ENCODE data around the gene THBS3. TPM values are rescaled to one million over a fixed set of nuclear protein-coding genes. Genes with fewer than 3 reads are reported as not detected.

THBS3 gene
- total RNA-seq, 2 donors from 2014 or later, result 24.7 to 28.7 TPM

- H3K27ac Mint-ChIP-seq, result no peak overlapping the region
Observed at GRCh38 chr1:155177192-155177917, 30.3 kb downstream of the THBS3 start.

GRCh38 chr1:155176544-155177071 is 31.1 kb downstream of the THBS3 start:
- peaks cover 3 to 4% of the 10 kb centered on the region in 2 donors for H3K36me3 Mint-ChIP-seq (ENCODE audit: insufficient read depth in 2 of 2)
- peak overlapping the region; percentile 6 to 63 for H3K4me3 Mint-ChIP-seq

More at GRCh38 chr1:155177192-155177917, 30.3 kb downstream of the THBS3 start:
- H3K4me3 Mint-ChIP-seq, result no peak overlapping the region
- no peaks in the 10 kb centered on the region for H3K27me3 Mint-ChIP-seq (ENCODE audit: low read depth)
- ATAC-seq (replicated peaks in 1 of 2) (no peak), DNase-seq (no peak)
- peaks cover 40% of the 10 kb centered on the region for H3K4me1 Mint-ChIP-seq (ENCODE audit: low read depth)
- H3K36me3 Mint-ChIP-seq (ENCODE audit: insufficient read depth in 2 of 2), result peaks cover 3 to 4% of the 10 kb centered on the region in 2 donors
- no peaks in the 10 kb centered on the region for H3K9me3 Mint-ChIP-seq

GRCh38 chr1:155175927-155176371 is 31.7 kb downstream of the THBS3 start:
- ATAC-seq (replicated peaks in 1 of 2) (peak in 1 of 2 donors; percentile 23), DNase-seq (peak; percentile 27 to 57)
- Mint-ChIP-seq H3K9me3 (no peaks in the 10 kb centered on the region), H3K27ac (no peak overlapping the region), H3K4me3 (peak overlapping the region; percentile 5 to 63), H3K4me1 (ENCODE audit: low read depth) (peaks cover 54% of the 10 kb centered on the region), H3K36me3 (ENCODE audit: insufficient read depth in 2 of 2) (peaks cover 3 to 4% of the 10 kb centered on the region in 2 donors), H3K27me3 (ENCODE audit: low read depth) (no peaks in the 10 kb centered on the region)

More at GRCh38 chr1:155176544-155177071, 31.1 kb downstream of the THBS3 start:
- Mint-ChIP-seq H3K27me3 (ENCODE audit: low read depth) (no peaks in the 10 kb centered on the region), H3K27ac (peak overlapping the region; percentile 31), H3K4me1 (ENCODE audit: low read depth) (peaks cover 48% of the 10 kb centered on the region), H3K9me3 (no peaks in the 10 kb centered on the region)
- DNase-seq (peak; percentile 87 to 88), ATAC-seq (replicated peaks in 1 of 2) (peak; percentile 34 to 39)

DNA sequence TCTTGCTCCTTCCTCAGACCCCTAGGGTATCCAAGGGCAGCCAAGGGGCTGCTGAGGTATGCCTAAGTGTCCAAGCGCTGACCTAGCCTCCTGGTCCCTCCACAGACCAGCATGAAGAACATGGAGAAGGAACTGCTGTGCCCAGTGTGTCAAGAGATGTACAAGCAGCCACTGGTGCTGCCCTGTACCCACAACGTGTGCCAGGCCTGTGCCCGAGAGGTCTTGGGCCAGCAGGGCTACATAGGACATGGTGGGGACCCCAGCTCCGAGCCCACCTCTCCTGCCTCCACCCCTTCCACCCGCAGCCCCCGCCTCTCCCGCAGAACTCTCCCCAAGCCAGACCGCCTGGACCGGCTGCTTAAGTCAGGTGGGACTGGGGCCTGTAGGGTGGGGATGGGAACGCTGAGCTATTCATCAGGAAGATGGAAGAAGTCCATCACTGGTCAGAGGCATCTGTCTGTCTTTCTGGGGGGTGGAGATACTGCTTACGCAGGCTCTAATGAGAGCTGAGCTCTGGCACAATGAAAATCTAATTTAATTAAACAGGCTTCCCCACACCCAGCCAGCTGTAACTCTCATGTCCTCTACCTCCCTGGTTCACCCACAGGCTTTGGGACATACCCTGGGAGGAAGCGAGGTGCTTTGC is 32.3 kb downstream of the THBS3 start:
- no peaks in the 10 kb centered on the region for H3K9me3 Mint-ChIP-seq
- peaks cover 3 to 4% of the 10 kb centered on the region in 2 donors for H3K36me3 Mint-ChIP-seq (ENCODE audit: insufficient read depth in 2 of 2)
- ATAC-seq (replicated peaks in 1 of 2) (no peak), DNase-seq (no peak)
- H3K27me3 Mint-ChIP-seq (ENCODE audit: low read depth), result no peaks in the 10 kb centered on the region
- H3K27ac Mint-ChIP-seq, result no peak overlapping the region
- H3K4me3 Mint-ChIP-seq, result peak overlapping the region; percentile 98 to 99
- H3K4me1 Mint-ChIP-seq (ENCODE audit: low read depth), result peaks cover 55% of the 10 kb centered on the region

DNA sequence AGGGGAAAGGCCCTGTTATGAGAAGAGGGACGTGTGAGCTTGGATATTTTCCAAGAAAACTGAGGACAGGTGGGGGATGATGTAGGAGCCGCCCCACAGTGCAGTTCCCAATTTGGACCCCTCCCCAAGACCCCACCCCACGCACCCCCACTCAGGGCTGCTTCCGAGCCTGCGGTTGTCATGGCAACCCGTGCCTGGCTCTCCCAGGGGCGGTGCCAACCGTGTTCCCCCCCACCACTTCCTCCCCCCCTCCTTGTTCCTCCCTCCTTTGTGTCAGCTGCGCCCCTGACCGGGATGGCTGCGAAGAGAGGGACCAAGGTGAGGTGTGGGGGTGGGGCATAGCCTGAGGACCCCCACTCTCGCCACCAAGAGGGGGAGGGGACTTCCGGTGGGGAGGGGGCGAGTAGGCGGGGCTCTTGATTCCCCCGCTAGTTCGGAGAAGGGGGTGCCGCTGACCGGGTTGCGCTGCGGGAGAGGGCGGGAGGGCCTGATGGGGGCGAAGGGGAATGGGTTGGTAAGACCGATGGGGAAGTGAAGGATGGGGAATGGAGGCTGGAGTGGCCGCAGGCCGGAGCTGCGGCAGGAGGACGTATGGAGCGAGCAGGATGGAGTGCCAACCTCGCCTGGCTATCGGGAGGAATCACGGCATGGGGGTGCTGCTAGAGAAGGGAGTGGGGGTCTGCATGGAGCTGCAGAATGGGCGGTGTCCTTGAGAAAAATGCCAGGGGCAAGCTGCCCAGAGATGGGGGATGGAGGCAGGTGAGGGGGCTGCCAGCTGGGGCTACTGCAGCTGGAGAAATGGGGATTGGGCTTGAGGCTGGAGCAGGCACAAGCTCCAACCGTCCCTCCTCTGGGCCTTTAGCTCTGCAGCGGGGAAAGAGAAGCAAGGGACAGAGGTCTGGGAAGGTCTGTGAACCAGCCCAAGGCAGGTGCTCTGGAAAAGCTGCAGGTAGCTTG is 33.1 kb downstream of the THBS3 start:
- no peaks in the 10 kb centered on the region for H3K27me3 Mint-ChIP-seq (ENCODE audit: low read depth)
- peak overlapping the region; percentile 98 to 99 for H3K4me3 Mint-ChIP-seq
- no peaks in the 10 kb centered on the region for H3K9me3 Mint-ChIP-seq
- H3K27ac Mint-ChIP-seq, result peak overlapping the region; percentile 16
- peaks cover 58% of the 10 kb centered on the region for H3K4me1 Mint-ChIP-seq (ENCODE audit: low read depth)
- ATAC-seq (replicated peaks in 1 of 2) (no peak), DNase-seq (peak; percentile 49)
- H3K36me3 Mint-ChIP-seq (ENCODE audit: insufficient read depth in 2 of 2), result peaks cover 4 to 5% of the 10 kb centered on the region in 2 donors

GRCh38 chr1:155173478-155174323 is 34.0 kb downstream of the THBS3 start, which contains the start of gene TRIM46:
Gene TRIM46, plus strand, starts transcription at chr1:155173849. Its CDS starts 118 bp downstream, at chr1:155173967.
- H3K27me3 Mint-ChIP-seq (ENCODE audit: low read depth), result no peaks in the 10 kb centered on the region
- peaks cover 65% of the 10 kb centered on the region for H3K4me1 Mint-ChIP-seq (ENCODE audit: low read depth)
- DNase-seq (peak; percentile 75 to 79), ATAC-seq (replicated peaks in 1 of 2) (peak; percentile 53)
- H3K9me3 Mint-ChIP-seq, result no peaks in the 10 kb centered on the region
- H3K27ac Mint-ChIP-seq, result peak within 1 kb of the TSS; percentile 98
- peaks cover 6 to 8% of the 10 kb centered on the region in 2 donors for H3K36me3 Mint-ChIP-seq (ENCODE audit: insufficient read depth in 2 of 2)
- peak within 1 kb of the TSS; percentile 98 to 99 for H3K4me3 Mint-ChIP-seq

- DNase-seq (peak; percentile 95), ATAC-seq (replicated peaks in 1 of 2) (peak; percentile 83 to 84)
- H3K4me3 Mint-ChIP-seq, result peak within 1 kb of the TSS; percentile 98 to 99
- no peaks in the 10 kb centered on the region for H3K9me3 Mint-ChIP-seq
- peaks cover 69% of the 10 kb centered on the region for H3K4me1 Mint-ChIP-seq (ENCODE audit: low read depth)
- peak within 1 kb of the TSS; percentile 98 for H3K27ac Mint-ChIP-seq
- no peaks in the 10 kb centered on the region for H3K27me3 Mint-ChIP-seq (ENCODE audit: low read depth)
- peaks cover 6 to 8% of the 10 kb centered on the region in 2 donors for H3K36me3 Mint-ChIP-seq (ENCODE audit: insufficient read depth in 2 of 2)
Observed at GRCh38 chr1:155172732-155173477, 34.8 kb downstream of the THBS3 start, which contains the start of gene KRTCAP2. Gene KRTCAP2, minus strand, starts transcription at chr1:155173304. Its CDS starts 80 bp downstream, at chr1:155173224.

DNA sequence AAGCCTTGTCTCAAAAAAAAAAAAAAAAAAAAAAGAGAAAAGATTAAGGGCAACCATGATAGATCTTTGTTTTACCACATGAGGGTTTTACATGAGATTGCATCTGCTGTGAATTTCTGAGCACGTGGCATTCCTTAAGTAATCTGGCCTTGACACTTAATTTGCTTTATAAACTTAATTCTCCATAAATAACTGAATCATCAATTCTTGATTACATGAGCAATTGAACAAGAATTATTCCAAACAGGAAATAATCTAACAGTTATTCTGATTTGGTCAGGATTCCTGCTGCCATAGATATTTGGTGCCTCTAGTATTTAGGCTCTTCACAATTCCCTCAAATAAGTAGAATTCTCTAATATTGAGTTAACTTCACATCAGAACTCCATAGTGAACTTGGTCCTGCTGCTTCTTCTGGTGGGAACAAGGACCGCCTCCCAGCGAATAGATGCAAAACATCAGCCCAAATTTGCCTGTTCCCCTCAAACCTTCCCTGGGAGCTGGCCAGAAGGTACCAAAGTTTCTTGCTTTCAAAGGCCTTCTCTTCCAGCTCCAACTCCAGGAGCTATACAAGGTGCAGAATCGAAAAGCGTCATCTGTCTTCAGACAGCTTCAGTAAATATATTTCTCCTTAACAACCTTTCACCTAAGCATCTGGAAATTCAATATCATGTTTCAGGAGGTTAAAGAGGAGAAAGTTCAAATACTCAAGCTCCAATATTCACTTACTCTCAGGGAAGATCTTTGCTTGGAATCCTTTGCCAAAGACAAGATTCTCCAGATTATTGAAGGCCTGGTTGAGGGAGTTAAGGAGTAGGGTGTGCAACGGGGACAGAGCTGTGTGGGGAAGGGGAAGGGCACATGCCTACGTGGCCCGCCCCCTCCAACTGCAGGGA is 35.6 kb downstream of the THBS3 start:
- peaks cover 77% of the 10 kb centered on the region for H3K4me1 Mint-ChIP-seq (ENCODE audit: low read depth)
- ATAC-seq (replicated peaks in 1 of 2) (peak; percentile 33 to 39), DNase-seq (peak in 1 of 2 donors; percentile 62)
- peak overlapping the region; percentile 98 for H3K27ac Mint-ChIP-seq
- peaks cover 6 to 8% of the 10 kb centered on the region in 2 donors for H3K36me3 Mint-ChIP-seq (ENCODE audit: insufficient read depth in 2 of 2)
- peak overlapping the region; percentile 98 to 99 for H3K4me3 Mint-ChIP-seq
- no peaks in the 10 kb centered on the region for H3K9me3 Mint-ChIP-seq
- no peaks in the 10 kb centered on the region for H3K27me3 Mint-ChIP-seq (ENCODE audit: low read depth)

GRCh38 chr1:155170806-155171205 is 36.9 kb downstream of the THBS3 start:
- Mint-ChIP-seq H3K27me3 (ENCODE audit: low read depth) (no peaks in the 10 kb centered on the region), H3K4me3 (no peak overlapping the region), H3K4me1 (ENCODE audit: low read depth) (peaks cover 70% of the 10 kb centered on the region), H3K36me3 (ENCODE audit: insufficient read depth in 2 of 2) (peaks cover 6 to 8% of the 10 kb centered on the region in 2 donors), H3K27ac (no peak overlapping the region), H3K9me3 (no peaks in the 10 kb centered on the region)
- DNase-seq (no peak), ATAC-seq (replicated peaks in 1 of 2) (no peak)

GRCh38 chr1:155170101-155170785 is 37.5 kb downstream of the THBS3 start:
- peaks cover 64% of the 10 kb centered on the region for H3K4me1 Mint-ChIP-seq (ENCODE audit: low read depth)

More at GRCh38 chr1:155170101-155170785, 37.5 kb downstream of the THBS3 start:
- ATAC-seq (replicated peaks in 1 of 2) (no peak), DNase-seq (no peak)
- Mint-ChIP-seq H3K27ac (no peak overlapping the region), H3K27me3 (ENCODE audit: low read depth) (no peaks in the 10 kb centered on the region), H3K4me3 (no peak overlapping the region), H3K36me3 (ENCODE audit: insufficient read depth in 2 of 2) (peaks cover 6 to 8% of the 10 kb centered on the region in 2 donors), H3K9me3 (no peaks in the 10 kb centered on the region)
